ENCODE measurements around the gene EMD.
"Not testable (repeated sequence)": the region's sequence is repeated elsewhere in the genome, so short reads cannot be mapped to it uniquely, and the experiment has no call there.

EMD gene

GRCh38 chrX:154384284-154384892, 5.3 kb downstream of the EMD start:
- DNase-seq (ENCODE audit: insufficient read length) (no peak), FAIRE-seq (no peak)
- TF ChIP-seq POLR2A (IDR thresholded peaks at IDR 0.05; ENCODE audit: low read depth, low read length) (no peak), POLR2AphosphoS5 (IDR thresholded peaks at IDR 0.05; ENCODE audit: low read depth, low read length) (no peak), TAF1 (IDR thresholded peaks at IDR 0.05; ENCODE audit: borderline replicate concordance, low read depth, low read length) (no peak)

- not testable (repeated sequence) for DNase-seq (ENCODE audit: insufficient read length); FAIRE-seq
These were observed 9.0 kb downstream of the EMD start for GRCh38 chrX:154388094-154388493.

- not testable (repeated sequence) for FAIRE-seq
These were observed 9.6 kb downstream of the EMD start for GRCh38 chrX:154388649-154389048.

GRCh38 chrX:154389812-154390747, 11.0 kb downstream of the EMD start:
- FAIRE-seq = peak; percentile 98
- not testable (repeated sequence) for DNase-seq (ENCODE audit: insufficient read length)

More at GRCh38 chrX:154388649-154389048, 9.6 kb downstream of the EMD start:
- not testable (repeated sequence) for DNase-seq (ENCODE audit: insufficient read length)

- not testable (repeated sequence) for DNase-seq (ENCODE audit: insufficient read length); FAIRE-seq
These were observed 17.3 kb downstream of the EMD start for GRCh38 chrX:154396363-154396762.

- FAIRE-seq (no peak), DNase-seq (ENCODE audit: insufficient read length) (peak; percentile 61)
- TF ChIP-seq TAF1 (IDR thresholded peaks at IDR 0.05; ENCODE audit: borderline replicate concordance, low read depth, low read length) = no peak
- no peak for TF ChIP-seq POLR2AphosphoS5 (IDR thresholded peaks at IDR 0.05; ENCODE audit: low read depth, low read length)
- TF ChIP-seq POLR2A (IDR thresholded peaks at IDR 0.05; ENCODE audit: low read depth, low read length) = no peak
These were observed 18.1 kb downstream of the EMD start for GRCh38 chrX:154396973-154397887.

GRCh38 chrX:154397888-154398667, 19.0 kb downstream of the EMD start, which contains the start of gene RPL10:
RPL10 (plus strand) TSS chrX:154398377; CDS start chrX:154398520, 143 bp downstream.
- peak; percentile 100 for TF ChIP-seq POLR2AphosphoS5 (IDR thresholded peaks at IDR 0.05; ENCODE audit: low read depth, low read length)
- peak; percentile 99 for TF ChIP-seq TAF1 (IDR thresholded peaks at IDR 0.05; ENCODE audit: borderline replicate concordance, low read depth, low read length)
- TF ChIP-seq POLR2A (IDR thresholded peaks at IDR 0.05; ENCODE audit: low read depth, low read length) = peak; percentile 100
- FAIRE-seq (peak; percentile 94), DNase-seq (ENCODE audit: insufficient read length) (peak; percentile 88)

GRCh38 chrX:154398668-154399526, 19.8 kb downstream of the EMD start:
- FAIRE-seq (no peak), DNase-seq (ENCODE audit: insufficient read length) (no peak)
- TF ChIP-seq POLR2A (IDR thresholded peaks at IDR 0.05; ENCODE audit: low read depth, low read length) (peak; percentile 30; the same call in 1 of the 2 replicates), TAF1 (IDR thresholded peaks at IDR 0.05; ENCODE audit: borderline replicate concordance, low read depth, low read length) (0 out of 2 replicates have a peak, but pooled peaks have one; percentile 20), POLR2AphosphoS5 (IDR thresholded peaks at IDR 0.05; ENCODE audit: low read depth, low read length) (peak; percentile 39; the same call in 1 of the 2 replicates)

GRCh38 chrX:154399527-154400368, 20.7 kb downstream of the EMD start:
- no peak for DNase-seq (ENCODE audit: insufficient read length)
- FAIRE-seq = peak; percentile 51
- no peak; the same call in 1 of the 2 replicates for TF ChIP-seq POLR2A (IDR thresholded peaks at IDR 0.05; ENCODE audit: low read depth, low read length)
- TF ChIP-seq POLR2AphosphoS5 (IDR thresholded peaks at IDR 0.05; ENCODE audit: low read depth, low read length) = no peak
- no peak for TF ChIP-seq TAF1 (IDR thresholded peaks at IDR 0.05; ENCODE audit: borderline replicate concordance, low read depth, low read length)

GRCh38 chrX:154400369-154400817, 21.3 kb downstream of the EMD start:
- peak; percentile 71 for FAIRE-seq
- not testable (repeated sequence) for DNase-seq (ENCODE audit: insufficient read length)

Data from GM12892 (cell line).